ENCODE measurements around the gene ANKRD16.

DNA sequence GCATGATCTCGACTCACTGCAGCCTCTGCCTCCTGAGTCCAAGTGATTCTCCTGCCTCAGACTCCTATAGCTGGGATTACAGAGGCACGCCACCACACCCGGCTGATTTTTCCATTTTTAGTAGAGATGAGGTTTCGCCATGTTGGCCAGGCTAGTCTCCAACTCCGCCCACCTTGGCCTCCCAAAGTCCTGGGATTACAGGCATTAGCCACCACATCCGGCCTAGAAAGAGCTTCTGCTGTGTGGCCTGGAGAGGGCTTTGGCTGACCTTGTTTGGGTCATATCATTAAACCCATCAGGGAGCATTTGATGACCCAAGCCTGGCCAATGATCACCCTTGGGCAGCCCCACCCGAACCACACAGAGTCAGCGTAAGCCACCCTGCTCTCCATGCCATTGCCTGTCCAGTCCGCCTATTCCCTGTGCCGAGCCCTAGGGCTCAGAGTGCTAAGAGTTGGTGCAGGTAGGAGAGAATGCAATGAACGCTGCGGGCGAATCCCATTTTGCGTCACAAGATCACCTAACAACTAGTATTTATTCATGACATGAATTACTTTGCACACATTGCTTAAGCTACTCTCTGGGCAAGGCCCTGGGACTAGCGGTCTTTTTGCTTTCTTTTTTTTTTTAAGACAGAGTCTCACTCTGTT lies 54.1 kb downstream of the ANKRD16 start:
- TF ChIP-seq, protein P1, sequence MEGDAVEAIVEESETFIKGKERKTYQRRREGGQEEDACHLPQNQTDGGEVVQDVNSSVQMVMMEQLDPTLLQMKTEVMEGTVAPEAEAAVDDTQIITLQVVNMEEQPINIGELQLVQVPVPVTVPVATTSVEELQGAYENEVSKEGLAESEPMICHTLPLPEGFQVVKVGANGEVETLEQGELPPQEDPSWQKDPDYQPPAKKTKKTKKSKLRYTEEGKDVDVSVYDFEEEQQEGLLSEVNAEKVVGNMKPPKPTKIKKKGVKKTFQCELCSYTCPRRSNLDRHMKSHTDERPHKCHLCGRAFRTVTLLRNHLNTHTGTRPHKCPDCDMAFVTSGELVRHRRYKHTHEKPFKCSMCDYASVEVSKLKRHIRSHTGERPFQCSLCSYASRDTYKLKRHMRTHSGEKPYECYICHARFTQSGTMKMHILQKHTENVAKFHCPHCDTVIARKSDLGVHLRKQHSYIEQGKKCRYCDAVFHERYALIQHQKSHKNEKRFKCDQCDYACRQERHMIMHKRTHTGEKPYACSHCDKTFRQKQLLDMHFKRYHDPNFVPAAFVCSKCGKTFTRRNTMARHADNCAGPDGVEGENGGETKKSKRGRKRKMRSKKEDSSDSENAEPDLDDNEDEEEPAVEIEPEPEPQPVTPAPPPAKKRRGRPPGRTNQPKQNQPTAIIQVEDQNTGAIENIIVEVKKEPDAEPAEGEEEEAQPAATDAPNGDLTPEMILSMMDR (IDR thresholded peaks at IDR 0.05), result no peak
- TF ChIP-seq POLR2A (IDR thresholded peaks at IDR 0.05), result no peak
- TF ChIP-seq EP300 (IDR thresholded peaks at IDR 0.05), result no peak
- no peak for TF ChIP-seq POLR2AphosphoS5 (IDR thresholded peaks at IDR 0.05)
